HCT116 (cell line): ENCODE measurements around the gene ATP13A4. TPM values are rescaled to one million over a fixed set of nuclear protein-coding genes. Genes with fewer than 3 reads are reported as not detected.

Experiments used
- ATAC-seq: fragments of 200-7000 bp; cut with Tn5 transposase; 2 replicates; pipeline ENCODE4 v1.9.1; 2020; ENCODE audit warnings: mild to moderate bottlenecking, moderate library complexity
- BruUV-seq: library from RNA; stranded (reverse); fragments of 400-500 nt; replicated peaks from 2 replicates; lab custom pipeline; 2021; lab: Mats Ljungman, UMichigan
- CTCF ChIA-PET: fragments of 300-600 bp; sonication (Branson Sonifier 250); formaldehyde crosslinking; loops from one replicate; lab custom pipeline; 2021; ENCODE audit warnings: antibody characterized with exemption; lab: Charles Lee
- POLR2A ChIA-PET: fragments of 300-600, 350-600 bp; sonication (Branson Sonifier 250); formaldehyde crosslinking; loops from one replicate; lab custom pipeline; 2021; ENCODE audit warnings: antibody characterized with exemption; lab: Charles Lee
- RAD21 ChIA-PET, 2 experiments: fragments of 300-600 bp; sonication (Branson Sonifier 250); formaldehyde crosslinking; loops; one replicate each; lab custom pipeline; 2023; ENCODE audit warnings: low total read pairs in 2 of 2; ENCODE audit not compliant: uncharacterized antibody in 2 of 2, unreplicated experiment in 2 of 2, low non-redundant PET in 1 of 2; lab: Charles Lee
- DNase-seq: peaks from one replicate; pipeline ENCODE4 v3.0.0-alpha.2; 2010; ENCODE audit warnings: low read depth, low spot score
- H2AFZ ChIP-seq: fragments of 200-600 bp; shearing (Covaris generic), sonication (generic); 2 replicates; pipeline ENCODE4 v1.6.1; 2017; ENCODE audit warnings: low read depth, mixed run types, mixed read lengths, antibody characterized with exemption, low read length; ENCODE audit not compliant: poor library complexity, severe bottlenecking
- H3K27ac ChIP-seq: 2 replicates; pipeline ENCODE4 v1.5.1; 2012; ENCODE audit warnings: low read depth, low read length
- H3K27me3 ChIP-seq: fragments of 200-600 bp; sonication (generic); 2 replicates; pipeline ENCODE4 v1.6.1; 2016; ENCODE audit warnings: mixed run types, low read length, mixed read lengths; ENCODE audit not compliant: insufficient read depth
- H3K36me3 ChIP-seq, 2 experiments: fragments of 200-500 bp in 1 of 2; fragments of 200-600 bp in 1 of 2; sonication (Bioruptor generic) in 1 of 2; sonication (generic) in 1 of 2; 2 replicates each; pipeline versions ENCODE4 v1.5.1 to v1.6.1; 2014 to 2016; ENCODE audit warnings: low read length in 2 of 2, inconsistent platforms in 1 of 2, mixed read lengths in 1 of 2, mixed run types in 1 of 2; ENCODE audit not compliant: insufficient read depth in 2 of 2, control insufficient read depth in 1 of 2
- H3K4me1 ChIP-seq, 2 experiments: fragments of 200-600 bp in 1 of 2; sonication (generic) in 1 of 2; 2 replicates each; pipeline versions ENCODE4 v1.5.1 to v1.6.1; 2012 to 2017; ENCODE audit warnings: low read length in 2 of 2, inconsistent platforms in 1 of 2, mild to moderate bottlenecking in 1 of 2, mixed read lengths in 1 of 2, mixed run types in 1 of 2, moderate library complexity in 1 of 2; ENCODE audit not compliant: insufficient read depth in 2 of 2, control insufficient read depth in 1 of 2
- H3K4me2 ChIP-seq: fragments of 200-600 bp; sonication (generic); 2 replicates; pipeline ENCODE4 v1.6.1; 2017; ENCODE audit warnings: mixed run types, low read length, mixed read lengths
- H3K4me3 ChIP-seq, 2 experiments: fragments of 200-600 bp in 1 of 2; sonication (generic) in 1 of 2; replicated peaks in 1 of 2; 2 replicates each; pipeline ENCODE4 v1.5.1; 2011 to 2016; ENCODE audit warnings: low read length in 2 of 2, control low read depth in 1 of 2, low read depth in 1 of 2, mild to moderate bottlenecking in 1 of 2, mixed read lengths in 1 of 2, mixed run types in 1 of 2
- H3K79me2 ChIP-seq: fragments of 200-600 bp; sonication (generic); 2 replicates; pipeline ENCODE4 v1.6.1; 2017; ENCODE audit warnings: mild to moderate bottlenecking, mixed run types, low read length, moderate library complexity, mixed read lengths; ENCODE audit not compliant: insufficient read depth
- H3K9ac ChIP-seq: fragments of 200-600 bp; sonication (generic); 2 replicates; pipeline ENCODE4 v1.6.1; 2016; ENCODE audit warnings: low read length, mixed read lengths
- H3K9me2 ChIP-seq: fragments of 200-600 bp; sonication (generic), shearing (Covaris generic); 2 replicates; pipeline ENCODE4 v1.6.1; 2017; ENCODE audit warnings: mixed run types, mild to moderate bottlenecking, moderate library complexity; ENCODE audit not compliant: insufficient read depth
- H3K9me3 ChIP-seq, 2 experiments: fragments of 200-500 bp in 1 of 2; fragments of 200-600 bp in 1 of 2; sonication (Bioruptor generic) in 1 of 2; sonication (generic) in 1 of 2; 2 replicates each; pipeline ENCODE4 v1.6.1; 2014 to 2017; ENCODE audit warnings: low read length in 2 of 2, mixed read lengths in 2 of 2, inconsistent platforms in 1 of 2, low read depth in 1 of 2, mild to moderate bottlenecking in 1 of 2, mixed run types in 1 of 2, moderate library complexity in 1 of 2; ENCODE audit not compliant: control insufficient read depth in 1 of 2, insufficient read depth in 1 of 2
- H4K20me1 ChIP-seq: fragments of 200-600 bp; sonication (generic), shearing (Covaris generic); 2 replicates; pipeline ENCODE4 v1.6.1; 2017; ENCODE audit warnings: mixed run types, mild to moderate bottlenecking, moderate library complexity; ENCODE audit not compliant: insufficient read depth
- CBX3 ChIP-seq: IDR thresholded peaks from 2 replicates; pipeline ENCODE4 v1.6.1; 2012; ENCODE audit warnings: low read depth
- CEBPB ChIP-seq: IDR thresholded peaks from 2 replicates; pipeline ENCODE4 v1.6.1; 2012; ENCODE audit warnings: low read depth
- EGR1 ChIP-seq: IDR thresholded peaks from 2 replicates; pipeline ENCODE4 v1.6.1; 2012; ENCODE audit warnings: low read depth
- ELF1 ChIP-seq: IDR thresholded peaks from 2 replicates; pipeline ENCODE4 v1.6.1; 2012; ENCODE audit warnings: low read depth, borderline replicate concordance
- EZH2 ChIP-seq: fragments of 200-600 bp; sonication (generic); IDR thresholded peaks from 2 replicates; pipeline ENCODE4 v1.6.1; 2017; ENCODE audit warnings: antibody characterized with exemption, mixed run types
- EZH2phosphoT487 ChIP-seq: fragments of 200-600 bp; IDR thresholded peaks from 2 replicates; pipeline ENCODE4 v1.6.1; 2018; ENCODE audit warnings: antibody characterized with exemption, borderline replicate concordance
- FOSL1 ChIP-seq: IDR thresholded peaks from 2 replicates; pipeline ENCODE4 v1.6.1; 2012; ENCODE audit warnings: low read depth
- JUND ChIP-seq: IDR thresholded peaks from 2 replicates; pipeline ENCODE4 v1.6.1; 2012
- POLR2A ChIP-seq: IDR thresholded peaks from 2 replicates; pipeline ENCODE4 v1.7.0; 2011; ENCODE audit warnings: borderline replicate concordance; ENCODE audit not compliant: insufficient read depth, insufficient read length; ENCODE audit errors: extremely low read depth
- POLR2AphosphoS5 ChIP-seq: IDR thresholded peaks from 2 replicates; pipeline ENCODE4 v1.6.1; 2011; ENCODE audit warnings: mild to moderate bottlenecking, low read depth, low read length, moderate library complexity
- SIN3A ChIP-seq: IDR thresholded peaks from 2 replicates; pipeline ENCODE4 v1.6.1; 2012; ENCODE audit warnings: low read depth
- SRF ChIP-seq: IDR thresholded peaks from 2 replicates; pipeline ENCODE4 v1.6.1; 2012; ENCODE audit warnings: low read depth
- TCF7L2 ChIP-seq: IDR thresholded peaks from 2 replicates; pipeline ENCODE4 v1.7.0; 2011; ENCODE audit warnings: borderline replicate concordance, inconsistent platforms; ENCODE audit not compliant: insufficient read depth, insufficient read length; ENCODE audit errors: extremely low read depth
- YY1 ChIP-seq: IDR thresholded peaks from 2 replicates; pipeline ENCODE4 v1.6.1; 2011; ENCODE audit warnings: low read length, low read depth, moderate library complexity, mild to moderate bottlenecking; ENCODE audit not compliant: insufficient replicate concordance; ENCODE audit errors: extremely low read depth
- ZFX ChIP-seq: fragments of 450-650 bp; IDR thresholded peaks from 2 replicates; pipeline ENCODE4 v1.6.1; 2017
- intact Hi-C: fragments of 100-400 bp; cut with micrococcal nuclease; formaldehyde crosslinking; loops from 2 replicates; pipeline ENCODE4 v1.10.0; 2022
- total RNA-seq: library from RNA; stranded (reverse); gene quantifications from one replicate; pipeline ENCODE4 v1.2.1, GENCODE V29; 2021; ENCODE audit not compliant: unreplicated experiment
- TF ChIP-seq, protein P1 (sequence below): IDR thresholded peaks from 2 replicates; pipeline ENCODE4 v1.6.1; 2011; ENCODE audit warnings: mild to moderate bottlenecking, low read length, moderate library complexity; ENCODE audit not compliant: insufficient replicate concordance; ENCODE audit errors: extremely low read depth
- TF ChIP-seq, protein P2 (sequence below): IDR thresholded peaks from 2 replicates; pipeline ENCODE4 v1.6.1; 2012; ENCODE audit warnings: low read depth
- TF ChIP-seq, protein P3 (sequence below): IDR thresholded peaks from 2 replicates; pipeline ENCODE4 v1.6.1; 2012
- TF ChIP-seq, protein P4 (sequence below): IDR thresholded peaks from 2 replicates; pipeline ENCODE4 v1.6.1; 2012
- TF ChIP-seq, protein P5 (sequence below), 3 experiments: fragments of 200-600 bp in 1 of 3; sonication (generic) in 1 of 3; IDR thresholded peaks in 2 of 3; conservative IDR thresholded peaks in 1 of 3; 2 replicates each; pipeline ENCODE4 v1.5.1; 2012 to 2017; ENCODE audit warnings: low read depth in 2 of 3, low read length in 2 of 3, antibody characterized with exemption in 1 of 3, borderline replicate concordance in 1 of 3, control low read depth in 1 of 3, mild to moderate bottlenecking in 1 of 3, mixed read lengths in 1 of 3, mixed run types in 1 of 3, moderate library complexity in 1 of 3; ENCODE audit not compliant: insufficient read depth in 1 of 3

ATP13A4 gene
- total RNA-seq, 1 experiment from 2014 or later, result 0.15 TPM

DNA sequence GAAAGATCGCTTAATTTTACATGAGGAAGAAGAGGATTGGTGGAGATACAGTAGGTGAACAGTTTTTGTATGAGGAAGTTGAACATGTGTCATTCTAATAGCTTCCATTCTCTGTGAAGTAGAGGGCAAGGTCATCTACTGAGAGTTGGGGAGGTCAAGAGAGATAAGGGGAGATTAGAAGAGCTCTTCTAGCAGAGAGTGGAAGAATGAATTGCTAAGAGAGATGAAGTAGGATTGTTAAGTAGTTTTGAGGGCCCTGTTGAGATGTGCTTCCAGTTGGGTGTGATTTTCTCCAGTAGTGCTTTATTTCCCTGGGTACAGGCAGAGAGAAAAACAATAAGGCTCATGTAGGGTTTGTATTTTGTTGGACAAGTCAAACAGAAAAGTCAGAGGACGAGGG is 43.5 kb upstream of the ATP13A4 start:
- no peak overlapping the region for H3K9ac ChIP-seq
- H3K4me1 ChIP-seq, result peaks cover 7 to 10% of the 10 kb centered on the region in 2 experiments; a peak in 3 of 4 replicates
- POLR2A ChIA-PET, result no interaction called here
- no peak for ATAC-seq
- intact Hi-C loops, result no loop called here
- no peaks in the 10 kb centered on the region for H3K27me3 ChIP-seq
- RAD21 ChIA-PET, result no interaction called here
- H3K9me2 ChIP-seq, result no peaks in the 10 kb centered on the region
- no peak overlapping the region for H3K4me3 ChIP-seq
- CTCF ChIA-PET, result no interaction called here
- H3K4me2 ChIP-seq, result no peak overlapping the region
- H3K79me2 ChIP-seq, result peaks cover 99% of the 10 kb centered on the region
- H3K36me3 ChIP-seq, result peaks cover 0 to 4% of the 10 kb centered on the region in 2 experiments; a peak in 1 of 4 replicates
- DNase-seq, result no peak
- H4K20me1 ChIP-seq, result peaks cover 15% of the 10 kb centered on the region; the same call in 1 of the 2 replicates
- TF ChIP-seq, protein P1, sequence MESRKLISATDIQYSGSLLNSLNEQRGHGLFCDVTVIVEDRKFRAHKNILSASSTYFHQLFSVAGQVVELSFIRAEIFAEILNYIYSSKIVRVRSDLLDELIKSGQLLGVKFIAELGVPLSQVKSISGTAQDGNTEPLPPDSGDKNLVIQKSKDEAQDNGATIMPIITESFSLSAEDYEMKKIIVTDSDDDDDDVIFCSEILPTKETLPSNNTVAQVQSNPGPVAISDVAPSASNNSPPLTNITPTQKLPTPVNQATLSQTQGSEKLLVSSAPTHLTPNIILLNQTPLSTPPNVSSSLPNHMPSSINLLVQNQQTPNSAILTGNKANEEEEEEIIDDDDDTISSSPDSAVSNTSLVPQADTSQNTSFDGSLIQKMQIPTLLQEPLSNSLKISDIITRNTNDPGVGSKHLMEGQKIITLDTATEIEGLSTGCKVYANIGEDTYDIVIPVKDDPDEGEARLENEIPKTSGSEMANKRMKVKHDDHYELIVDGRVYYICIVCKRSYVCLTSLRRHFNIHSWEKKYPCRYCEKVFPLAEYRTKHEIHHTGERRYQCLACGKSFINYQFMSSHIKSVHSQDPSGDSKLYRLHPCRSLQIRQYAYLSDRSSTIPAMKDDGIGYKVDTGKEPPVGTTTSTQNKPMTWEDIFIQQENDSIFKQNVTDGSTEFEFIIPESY, result no peak
- TF ChIP-seq POLR2A, result no peak
- no peak for TF ChIP-seq ELF1
- no peak for TF ChIP-seq YY1
- TF ChIP-seq SIN3A, result no peak
- TF ChIP-seq, protein P2, sequence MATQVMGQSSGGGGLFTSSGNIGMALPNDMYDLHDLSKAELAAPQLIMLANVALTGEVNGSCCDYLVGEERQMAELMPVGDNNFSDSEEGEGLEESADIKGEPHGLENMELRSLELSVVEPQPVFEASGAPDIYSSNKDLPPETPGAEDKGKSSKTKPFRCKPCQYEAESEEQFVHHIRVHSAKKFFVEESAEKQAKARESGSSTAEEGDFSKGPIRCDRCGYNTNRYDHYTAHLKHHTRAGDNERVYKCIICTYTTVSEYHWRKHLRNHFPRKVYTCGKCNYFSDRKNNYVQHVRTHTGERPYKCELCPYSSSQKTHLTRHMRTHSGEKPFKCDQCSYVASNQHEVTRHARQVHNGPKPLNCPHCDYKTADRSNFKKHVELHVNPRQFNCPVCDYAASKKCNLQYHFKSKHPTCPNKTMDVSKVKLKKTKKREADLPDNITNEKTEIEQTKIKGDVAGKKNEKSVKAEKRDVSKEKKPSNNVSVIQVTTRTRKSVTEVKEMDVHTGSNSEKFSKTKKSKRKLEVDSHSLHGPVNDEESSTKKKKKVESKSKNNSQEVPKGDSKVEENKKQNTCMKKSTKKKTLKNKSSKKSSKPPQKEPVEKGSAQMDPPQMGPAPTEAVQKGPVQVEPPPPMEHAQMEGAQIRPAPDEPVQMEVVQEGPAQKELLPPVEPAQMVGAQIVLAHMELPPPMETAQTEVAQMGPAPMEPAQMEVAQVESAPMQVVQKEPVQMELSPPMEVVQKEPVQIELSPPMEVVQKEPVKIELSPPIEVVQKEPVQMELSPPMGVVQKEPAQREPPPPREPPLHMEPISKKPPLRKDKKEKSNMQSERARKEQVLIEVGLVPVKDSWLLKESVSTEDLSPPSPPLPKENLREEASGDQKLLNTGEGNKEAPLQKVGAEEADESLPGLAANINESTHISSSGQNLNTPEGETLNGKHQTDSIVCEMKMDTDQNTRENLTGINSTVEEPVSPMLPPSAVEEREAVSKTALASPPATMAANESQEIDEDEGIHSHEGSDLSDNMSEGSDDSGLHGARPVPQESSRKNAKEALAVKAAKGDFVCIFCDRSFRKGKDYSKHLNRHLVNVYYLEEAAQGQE, result no peak
- TF ChIP-seq FOSL1, result no peak
- no peak for TF ChIP-seq ZFX
- TF ChIP-seq POLR2AphosphoS5, result no peak
- no peak for TF ChIP-seq JUND
- TF ChIP-seq TCF7L2, result no peak
- no peak for TF ChIP-seq EGR1
- TF ChIP-seq CEBPB, result no peak
- no peak for TF ChIP-seq EZH2
- TF ChIP-seq, protein P3, sequence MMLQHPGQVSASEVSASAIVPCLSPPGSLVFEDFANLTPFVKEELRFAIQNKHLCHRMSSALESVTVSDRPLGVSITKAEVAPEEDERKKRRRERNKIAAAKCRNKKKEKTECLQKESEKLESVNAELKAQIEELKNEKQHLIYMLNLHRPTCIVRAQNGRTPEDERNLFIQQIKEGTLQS, result no peak
- TF ChIP-seq, protein P4, sequence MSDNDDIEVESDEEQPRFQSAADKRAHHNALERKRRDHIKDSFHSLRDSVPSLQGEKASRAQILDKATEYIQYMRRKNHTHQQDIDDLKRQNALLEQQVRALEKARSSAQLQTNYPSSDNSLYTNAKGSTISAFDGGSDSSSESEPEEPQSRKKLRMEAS, result no peak
- TF ChIP-seq SRF, result no peak
- no peak for TF ChIP-seq EZH2phosphoT487
- no peak for TF ChIP-seq CBX3
- TF ChIP-seq, protein P5, sequence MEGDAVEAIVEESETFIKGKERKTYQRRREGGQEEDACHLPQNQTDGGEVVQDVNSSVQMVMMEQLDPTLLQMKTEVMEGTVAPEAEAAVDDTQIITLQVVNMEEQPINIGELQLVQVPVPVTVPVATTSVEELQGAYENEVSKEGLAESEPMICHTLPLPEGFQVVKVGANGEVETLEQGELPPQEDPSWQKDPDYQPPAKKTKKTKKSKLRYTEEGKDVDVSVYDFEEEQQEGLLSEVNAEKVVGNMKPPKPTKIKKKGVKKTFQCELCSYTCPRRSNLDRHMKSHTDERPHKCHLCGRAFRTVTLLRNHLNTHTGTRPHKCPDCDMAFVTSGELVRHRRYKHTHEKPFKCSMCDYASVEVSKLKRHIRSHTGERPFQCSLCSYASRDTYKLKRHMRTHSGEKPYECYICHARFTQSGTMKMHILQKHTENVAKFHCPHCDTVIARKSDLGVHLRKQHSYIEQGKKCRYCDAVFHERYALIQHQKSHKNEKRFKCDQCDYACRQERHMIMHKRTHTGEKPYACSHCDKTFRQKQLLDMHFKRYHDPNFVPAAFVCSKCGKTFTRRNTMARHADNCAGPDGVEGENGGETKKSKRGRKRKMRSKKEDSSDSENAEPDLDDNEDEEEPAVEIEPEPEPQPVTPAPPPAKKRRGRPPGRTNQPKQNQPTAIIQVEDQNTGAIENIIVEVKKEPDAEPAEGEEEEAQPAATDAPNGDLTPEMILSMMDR (IDR thresholded peaks at IDR 0.05 in 2 of 3, conservative IDR thresholded peaks at IDR 0.05 in 1 of 3; ENCODE audit: borderline replicate concordance in 1 of 3, insufficient read depth in 1 of 3, low read depth in 2 of 3, low read length in 2 of 3), result no peak
- H3K9me3 ChIP-seq, result no peaks in the 10 kb centered on the region
- no peak overlapping the region for H2AFZ ChIP-seq
- no TSS peak for BruUV-seq
- no peak overlapping the region for H3K27ac ChIP-seq
